Measurements from ENCODE around the gene MME. TPM values are rescaled to one million over a fixed set of nuclear protein-coding genes. Genes with fewer than 3 reads are reported as not detected.

MME gene
- total and polyA plus RNA-seq, 2 donors (not counting 1 experiment from before 2014, with no cell fraction given): 137 to 451 TPM

DNA sequence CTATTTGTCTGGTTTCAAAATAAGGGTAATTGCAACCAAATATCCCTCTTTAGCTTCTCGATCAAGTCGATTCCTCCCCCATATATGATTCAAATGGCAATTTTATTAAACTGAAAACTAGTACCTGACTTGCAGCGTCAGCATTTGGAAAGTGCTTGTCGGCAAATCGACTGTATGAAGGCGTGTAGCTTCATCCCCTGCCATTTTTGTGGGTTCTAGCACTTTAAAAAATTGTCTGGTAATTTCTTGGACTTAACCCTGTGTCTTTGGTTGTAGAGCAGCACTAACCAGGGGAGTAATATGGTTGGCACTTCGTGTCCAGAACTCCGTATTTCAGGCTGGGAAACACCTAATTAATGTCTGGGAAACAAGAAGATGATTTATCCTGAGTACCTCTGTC is 573 bp downstream of the MME start:
- Histone ChIP-seq H3K4me3 (replicated peaks in 1 of 4; ENCODE audit: control extremely low read depth in 1 of 4, insufficient read depth in 1 of 4, low read depth in 3 of 4, low read length in 4 of 4) (peak overlapping the region; percentile 82 to 89 (median 88)), H2AFZ (ENCODE audit: low read length) (peak overlapping the region; percentile 14)
- peak in 1 of 2 donors; percentile 40 for DNase-seq (ENCODE audit: low read depth in 2 of 2)

DNA sequence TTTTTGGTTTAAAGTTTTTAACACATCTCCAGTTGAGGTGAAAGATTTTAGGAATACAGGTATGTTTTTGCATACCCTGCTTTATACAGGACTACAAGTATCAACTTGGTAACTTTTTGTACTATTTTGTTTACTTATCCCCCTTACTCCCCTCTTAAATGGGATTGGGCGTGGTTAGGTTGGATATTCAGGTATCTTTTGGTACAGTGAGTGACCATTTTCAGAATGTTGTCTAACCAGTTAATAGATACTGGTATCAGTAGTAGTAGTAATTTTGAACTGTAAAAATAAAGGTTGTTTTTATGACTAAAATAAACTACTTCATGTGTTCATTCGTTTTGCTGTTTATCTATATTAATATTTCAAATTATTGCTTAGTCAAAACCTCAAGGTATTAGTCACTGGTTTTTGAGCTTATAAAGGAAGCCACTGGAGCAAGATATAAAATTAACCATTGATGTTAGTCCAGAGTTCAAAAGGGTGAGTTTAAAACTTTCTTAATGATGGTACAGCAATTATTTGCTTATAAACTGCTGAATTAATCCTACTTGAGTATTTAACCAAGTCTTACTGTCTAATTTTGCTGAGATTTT is 3.3 kb downstream of the MME start:
- no peak overlapping the region for H3K4me2 ChIP-seq (ENCODE audit: extremely low read depth, insufficient read depth, low read length)
- H3K27me3 ChIP-seq (ENCODE audit: control insufficient read depth, insufficient read depth, low read length): no peaks in the 10 kb centered on the region
- TF ChIP-seq EZH2 (IDR thresholded peaks at IDR 0.05; ENCODE audit: low read length, missing control alignments) (no peak), CTCF (conservative IDR thresholded peaks at IDR 0.05 in 1 of 2, IDR thresholded peaks at IDR 0.05 in 1 of 2; ENCODE audit: low read depth in 1 of 2, low read length in 2 of 2) (no peak)
- peaks cover 10% of the 10 kb centered on the region for H3K79me2 ChIP-seq (ENCODE audit: control insufficient read depth, insufficient read depth, low read length)
- H3K36me3 ChIP-seq (ENCODE audit: control insufficient read depth, insufficient read depth, low read length): no peaks in the 10 kb centered on the region
- no peak overlapping the region for H2AFZ ChIP-seq (ENCODE audit: low read length)
- H3K4me3 ChIP-seq (replicated peaks in 1 of 4; ENCODE audit: control extremely low read depth in 1 of 4, insufficient read depth in 1 of 4, low read depth in 3 of 4, low read length in 4 of 4): peak overlapping the region in 1 of 4 experiments; percentile 87
- H3K9ac ChIP-seq (ENCODE audit: insufficient read depth, low read length): no peak overlapping the region
- H3K27ac ChIP-seq (ENCODE audit: insufficient read depth, low read length): no peak overlapping the region
- no peaks in the 10 kb centered on the region for H3K9me3 ChIP-seq (ENCODE audit: control insufficient read depth, insufficient read depth, low read depth, low read length)
- no peaks in the 10 kb centered on the region for H4K20me1 ChIP-seq (ENCODE audit: control insufficient read depth, extremely low read depth, insufficient read depth, low read length)
- no peak for DNase-seq (ENCODE audit: low read depth in 2 of 2)
- peaks cover 2% of the 10 kb centered on the region for H3K4me1 ChIP-seq (ENCODE audit: control insufficient read depth, extremely low read depth, insufficient read depth, low read length)

More for the DNA sequence above, 573 bp downstream of the MME start:
- Histone ChIP-seq H3K36me3 (ENCODE audit: control insufficient read depth, insufficient read depth, low read length) (no peaks in the 10 kb centered on the region), H3K9me3 (ENCODE audit: control insufficient read depth, insufficient read depth, low read depth, low read length) (no peaks in the 10 kb centered on the region), H3K27ac (ENCODE audit: insufficient read depth, low read length) (peak overlapping the region; percentile 85), H4K20me1 (ENCODE audit: control insufficient read depth, extremely low read depth, insufficient read depth, low read length) (no peaks in the 10 kb centered on the region), H3K27me3 (ENCODE audit: control insufficient read depth, insufficient read depth, low read length) (no peaks in the 10 kb centered on the region), H3K9ac (ENCODE audit: insufficient read depth, low read length) (no peak overlapping the region), H3K79me2 (ENCODE audit: control insufficient read depth, insufficient read depth, low read length) (peaks cover 10% of the 10 kb centered on the region), H3K4me1 (ENCODE audit: control insufficient read depth, extremely low read depth, insufficient read depth, low read length) (peaks cover 2% of the 10 kb centered on the region), H3K4me2 (ENCODE audit: extremely low read depth, insufficient read depth, low read length) (peak overlapping the region; percentile 75)
- TF ChIP-seq CTCF (conservative IDR thresholded peaks at IDR 0.05 in 1 of 2, IDR thresholded peaks at IDR 0.05 in 1 of 2; ENCODE audit: low read depth in 1 of 2, low read length in 2 of 2): no peak
- TF ChIP-seq EZH2 (IDR thresholded peaks at IDR 0.05; ENCODE audit: low read length, missing control alignments): no peak

- DNase-seq (ENCODE audit: low read depth in 2 of 2): no peak
- no peak overlapping the region for H3K4me3 ChIP-seq (replicated peaks in 1 of 4; ENCODE audit: control extremely low read depth in 1 of 4, insufficient read depth in 1 of 4, low read depth in 3 of 4, low read length in 4 of 4)
- H3K79me2 ChIP-seq (ENCODE audit: control insufficient read depth, insufficient read depth, low read length): peaks cover 10% of the 10 kb centered on the region
Observed at GRCh38 chr3:155084567-155084966, 4.4 kb downstream of the MME start.

More at GRCh38 chr3:155084567-155084966, 4.4 kb downstream of the MME start:
- Histone ChIP-seq H3K4me1 (ENCODE audit: control insufficient read depth, extremely low read depth, insufficient read depth, low read length) (peaks cover 2% of the 10 kb centered on the region), H3K27ac (ENCODE audit: insufficient read depth, low read length) (no peak overlapping the region), H3K9me3 (ENCODE audit: control insufficient read depth, insufficient read depth, low read depth, low read length) (no peaks in the 10 kb centered on the region), H3K4me2 (ENCODE audit: extremely low read depth, insufficient read depth, low read length) (no peak overlapping the region), H3K36me3 (ENCODE audit: control insufficient read depth, insufficient read depth, low read length) (no peaks in the 10 kb centered on the region), H3K9ac (ENCODE audit: insufficient read depth, low read length) (no peak overlapping the region), H3K27me3 (ENCODE audit: control insufficient read depth, insufficient read depth, low read length) (no peaks in the 10 kb centered on the region), H2AFZ (ENCODE audit: low read length) (no peak overlapping the region), H4K20me1 (ENCODE audit: control insufficient read depth, extremely low read depth, insufficient read depth, low read length) (no peaks in the 10 kb centered on the region)
- no peak for TF ChIP-seq EZH2 (IDR thresholded peaks at IDR 0.05; ENCODE audit: low read length, missing control alignments)
- no peak for TF ChIP-seq CTCF (conservative IDR thresholded peaks at IDR 0.05 in 1 of 2, IDR thresholded peaks at IDR 0.05 in 1 of 2; ENCODE audit: low read depth in 1 of 2, low read length in 2 of 2)

Measured in fibroblast of lung (primary cell).